ENCODE measurements around the gene S100G.

The S100G gene

GRCh38 chrX:16646366-16647138, 3.4 kb upstream of the S100G start:
- no peak for DNase-seq (ENCODE audit: insufficient read length, low spot score)
- no peak for FAIRE-seq

GRCh38 chrX:16651391-16652024, 1.6 kb downstream of the S100G start:
- DNase-seq (ENCODE audit: insufficient read length, low spot score) (no peak), FAIRE-seq (peak; percentile 11)

DNA sequence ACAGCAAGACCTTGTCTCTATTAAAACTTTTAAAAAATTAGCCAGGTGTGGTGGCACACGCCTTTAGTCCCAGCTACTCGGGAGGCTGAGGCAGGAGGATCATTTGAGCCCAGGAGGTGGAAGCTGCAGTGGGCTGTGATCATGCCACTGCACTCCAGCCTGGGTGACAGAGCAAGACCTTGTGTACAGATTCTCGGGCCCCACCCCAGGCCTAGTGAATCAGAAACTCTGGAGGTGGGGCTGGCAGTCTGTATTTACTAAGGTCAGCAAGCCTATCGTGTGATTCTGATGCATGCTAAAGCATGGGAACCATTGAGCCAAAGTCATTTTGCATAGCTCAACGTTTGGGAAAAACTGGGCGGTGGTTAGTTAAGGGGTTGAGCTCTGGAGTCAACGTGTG, 3.5 kb downstream of the S100G start:
- no peak for DNase-seq (ENCODE audit: insufficient read length, low spot score)

GRCh38 chrX:16654093-16654492, 4.1 kb downstream of the S100G start:
- FAIRE-seq = no peak

More for the DNA sequence above, 3.5 kb downstream of the S100G start:
- no peak for FAIRE-seq

GRCh38 chrX:16658284-16658683, 8.3 kb downstream of the S100G start:
- DNase-seq (ENCODE audit: insufficient read length, low spot score) (no peak), FAIRE-seq (no peak)

More at GRCh38 chrX:16654093-16654492, 4.1 kb downstream of the S100G start:
- no peak for DNase-seq (ENCODE audit: insufficient read length, low spot score)

- no peak for FAIRE-seq
- no peak for DNase-seq (ENCODE audit: insufficient read length, low spot score)
These were observed 9.4 kb downstream of the S100G start for GRCh38 chrX:16659321-16659720.

- no peak for FAIRE-seq
These were observed 11.5 kb downstream of the S100G start for GRCh38 chrX:16661495-16661894.

DNA sequence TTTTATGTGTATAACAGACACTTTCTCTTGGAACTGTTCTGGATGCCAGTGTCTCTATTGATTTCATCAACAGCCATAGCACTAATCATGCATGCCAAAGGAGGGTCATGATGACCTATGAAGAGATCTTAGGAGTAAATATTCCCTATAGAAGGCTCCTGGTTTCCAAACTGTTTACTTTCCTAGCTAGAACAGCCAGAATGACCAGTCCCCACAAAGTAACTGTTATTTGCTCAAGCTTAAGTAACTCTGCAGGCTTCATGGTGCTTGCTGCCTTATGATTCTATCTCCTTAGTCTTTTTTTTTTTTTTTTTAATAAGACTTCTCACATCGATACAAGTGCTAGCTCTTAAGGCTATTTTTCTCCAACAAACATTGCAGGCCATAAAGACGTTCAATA, 12.4 kb downstream of the S100G start:
- no peak for FAIRE-seq
- DNase-seq (ENCODE audit: insufficient read length, low spot score) = no peak

More at GRCh38 chrX:16661495-16661894, 11.5 kb downstream of the S100G start:
- DNase-seq (ENCODE audit: insufficient read length, low spot score) = no peak

GRCh38 chrX:16664074-16664473, 14.1 kb downstream of the S100G start:
- DNase-seq (ENCODE audit: insufficient read length, low spot score) (no peak), FAIRE-seq (no peak)

DNA sequence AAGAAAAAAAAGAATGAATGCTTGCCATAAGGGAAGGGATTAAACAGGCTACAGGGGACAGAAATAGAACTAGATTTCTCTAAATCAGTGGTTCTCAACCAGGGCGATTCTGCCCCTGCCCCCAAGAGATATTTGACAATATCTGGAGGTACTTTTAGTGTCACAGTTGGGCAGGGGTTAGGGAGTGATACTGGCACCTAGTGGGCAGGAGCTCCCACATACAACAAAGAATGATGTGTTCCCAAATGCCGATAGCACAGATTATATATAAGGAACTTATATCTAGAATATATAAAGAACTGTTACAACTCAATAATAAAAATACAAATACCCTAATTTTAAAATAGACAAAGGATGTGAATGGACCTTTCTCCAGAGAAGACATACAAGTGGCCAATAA, 14.7 kb downstream of the S100G start:
- no peak for FAIRE-seq
- no peak for DNase-seq (ENCODE audit: insufficient read length, low spot score)

- FAIRE-seq (peak; percentile 72), DNase-seq (ENCODE audit: insufficient read length, low spot score) (no peak)
These were observed 15.1 kb downstream of the S100G start for GRCh38 chrX:16665089-16665488.

GRCh38 chrX:16666541-16666940, 16.6 kb downstream of the S100G start:
- no peak for DNase-seq (ENCODE audit: insufficient read length, low spot score)
- no peak for FAIRE-seq

DNA sequence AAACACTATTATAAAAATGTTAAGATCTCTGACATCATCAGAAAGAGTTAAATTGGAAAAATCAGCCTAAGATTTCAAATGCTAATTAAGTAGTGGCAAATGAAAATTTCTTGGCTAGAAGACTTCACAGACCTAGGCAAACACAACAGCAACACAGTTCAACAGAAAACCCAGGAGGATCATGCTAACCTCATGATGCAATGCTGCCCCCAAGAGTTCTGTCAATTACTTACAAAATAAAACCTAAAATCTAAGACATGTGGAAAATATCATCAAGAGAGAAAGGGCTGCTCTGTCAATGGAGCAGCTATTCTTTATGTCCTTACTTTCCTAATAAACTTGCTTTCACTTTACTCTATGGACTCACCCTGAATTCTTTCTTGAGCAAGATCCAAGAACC, 21.0 kb downstream of the S100G start:
- FAIRE-seq = peak; percentile 65

DNA sequence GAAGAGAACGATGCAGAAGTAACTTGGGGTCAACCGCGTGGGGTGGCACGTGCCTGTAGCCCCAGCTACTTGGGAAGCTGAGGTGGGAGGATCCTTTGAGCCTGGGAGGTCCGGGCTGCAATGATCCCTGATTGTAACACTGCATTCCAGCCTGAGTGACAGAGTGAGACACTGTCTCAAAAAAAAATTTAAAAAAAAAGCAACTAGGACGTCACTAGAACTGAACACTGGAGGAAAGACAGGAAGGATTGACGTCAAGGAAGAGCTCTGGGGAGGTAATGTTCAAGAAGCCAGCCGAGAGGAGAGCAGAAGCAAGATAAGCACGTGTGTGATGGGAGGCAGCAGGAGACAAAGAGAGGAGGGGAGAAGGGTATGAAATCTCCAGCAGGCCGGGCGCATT, 28.7 kb downstream of the S100G start:
- FAIRE-seq (no peak), DNase-seq (ENCODE audit: insufficient read length, low spot score) (no peak)

More for the DNA sequence above, 21.0 kb downstream of the S100G start:
- DNase-seq (ENCODE audit: insufficient read length, low spot score) = peak; percentile 3

GRCh38 chrX:16683007-16683664, 33.2 kb downstream of the S100G start:
- DNase-seq (ENCODE audit: insufficient read length, low spot score) = no peak
- FAIRE-seq = no peak

DNA sequence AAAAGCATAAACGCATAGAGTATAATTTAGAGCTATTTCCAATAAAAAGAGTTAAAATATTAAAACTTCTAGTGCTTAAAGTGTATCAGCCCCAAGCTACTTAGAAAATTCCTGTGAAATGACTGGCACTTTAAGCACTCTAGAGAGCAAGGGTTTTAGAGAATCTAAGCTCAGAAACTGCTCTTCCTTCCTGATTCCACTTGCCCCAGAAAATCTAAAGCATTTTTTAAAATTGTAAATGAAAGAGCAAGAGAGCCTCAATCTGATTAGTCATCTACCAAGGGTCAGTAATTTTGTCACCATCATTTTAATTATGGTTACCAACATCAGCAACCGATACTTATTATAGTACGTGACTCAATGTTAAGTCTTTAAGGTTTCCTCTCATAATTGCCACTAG, 37.6 kb downstream of the S100G start:
- FAIRE-seq = no peak
- no peak for DNase-seq (ENCODE audit: insufficient read length, low spot score)

- DNase-seq (ENCODE audit: insufficient read length, low spot score) = no peak
- FAIRE-seq = peak; percentile 97
These were observed 45.2 kb downstream of the S100G start for GRCh38 chrX:16695079-16695676.

DNA sequence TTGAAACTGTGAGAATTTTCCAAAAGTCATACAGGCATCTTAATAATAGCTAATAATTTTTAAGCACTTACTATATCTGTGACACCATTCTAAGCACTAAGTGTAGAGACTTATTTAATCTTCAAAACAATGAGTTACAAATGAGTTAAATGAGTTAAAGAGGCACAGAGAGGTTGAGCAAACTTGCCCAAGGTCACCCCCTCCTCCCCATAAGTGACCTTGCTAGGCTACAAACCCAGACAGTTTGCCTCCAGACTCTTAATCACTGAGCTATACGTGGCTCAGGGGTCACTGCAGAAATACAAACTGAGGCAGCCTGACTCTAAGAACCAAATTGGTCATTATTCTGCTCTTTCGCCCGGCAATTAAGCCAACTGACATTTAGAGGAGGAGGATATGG, 47.0 kb downstream of the S100G start:
- DNase-seq (ENCODE audit: insufficient read length, low spot score) (no peak), FAIRE-seq (no peak)

DNA sequence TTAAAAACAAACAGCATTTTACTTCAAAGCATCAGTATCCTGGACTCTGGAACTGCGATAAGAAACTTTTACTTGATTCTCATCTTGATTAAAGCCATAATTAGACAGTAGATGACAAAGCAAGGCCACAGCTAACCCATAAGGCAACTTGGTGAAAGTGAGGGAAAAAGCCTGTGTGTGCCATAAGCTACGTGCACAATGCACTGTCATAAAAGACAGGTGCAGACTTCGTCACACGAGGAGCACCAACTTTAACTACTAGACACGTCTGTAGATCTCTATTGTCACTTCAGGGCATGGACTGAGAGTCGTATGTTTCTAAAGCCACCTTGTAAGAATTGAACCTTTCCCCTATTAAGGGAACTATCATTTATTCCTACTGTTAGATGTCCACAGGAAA, 49.4 kb downstream of the S100G start:
- no peak for FAIRE-seq

DNA sequence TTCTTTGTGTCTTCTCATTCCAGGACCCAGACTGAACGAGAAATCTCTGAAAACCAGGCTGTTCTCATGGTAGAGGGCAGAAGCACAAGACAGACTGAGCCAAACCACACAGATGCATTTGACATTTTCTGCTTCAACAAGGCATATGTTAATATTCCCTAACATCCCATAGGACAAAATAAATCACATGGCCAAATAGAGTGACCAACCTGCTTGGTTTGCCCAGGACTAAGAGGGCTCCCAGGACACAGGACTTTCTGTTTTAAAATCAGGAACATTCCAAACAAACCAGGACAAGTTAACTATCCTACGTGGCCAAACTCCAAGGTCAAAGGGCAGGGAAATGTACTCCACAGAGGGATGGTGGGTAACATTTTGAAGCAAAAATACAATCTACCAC, 50.8 kb downstream of the S100G start:
- FAIRE-seq (no peak), DNase-seq (ENCODE audit: insufficient read length, low spot score) (no peak)

More for the DNA sequence above, 49.4 kb downstream of the S100G start:
- DNase-seq (ENCODE audit: insufficient read length, low spot score) = no peak

Measured in GM19239 (cell line).